Panc1 (cell line): Measurements from ENCODE around the gene PHKG1. TPM values are rescaled to one million over a fixed set of nuclear protein-coding genes. Genes with fewer than 3 reads are reported as not detected.

Experiments
- ATAC-seq: fragments of 200-7000 bp; cut with Tn5 transposase; 2 replicates; pipeline ENCODE4 v1.9.1; 2020; ENCODE audit warnings: mild to moderate bottlenecking, moderate library complexity
- BruUV-seq: library from RNA; stranded (reverse); fragments of 400-500 nt; replicated peaks from 2 replicates; lab custom pipeline; 2021; lab: Mats Ljungman, UMichigan
- CTCF ChIA-PET: fragments of 300-600 bp; sonication (Branson Sonifier 250); formaldehyde crosslinking; loops from one replicate; lab custom pipeline; 2022; ENCODE audit warnings: antibody characterized with exemption; lab: Charles Lee
- POLR2A ChIA-PET: fragments of 300-600 bp; sonication (Branson Sonifier 250); formaldehyde crosslinking; loops from one replicate; lab custom pipeline; 2022; ENCODE audit warnings: antibody characterized with exemption; lab: Charles Lee
- DNase-seq: peaks from one replicate; pipeline ENCODE4 v3.0.0-alpha.2; 2010; ENCODE audit warnings: low read depth, low spot score
- H3K27ac ChIP-seq: 2 replicates; pipeline ENCODE4 v1.5.1; 2011; ENCODE audit warnings: mild to moderate bottlenecking, low read length, inconsistent platforms
- H3K27me3 ChIP-seq: fragments of 200-500 bp; sonication (Bioruptor generic); 2 replicates; pipeline ENCODE4 v1.6.0; 2014; ENCODE audit warnings: low read length, inconsistent platforms; ENCODE audit not compliant: control insufficient read depth, insufficient read depth
- H3K36me3 ChIP-seq: fragments of 200-500 bp; sonication (Bioruptor generic); 2 replicates; pipeline ENCODE4 v1.5.1; 2014; ENCODE audit warnings: inconsistent platforms, mild to moderate bottlenecking, low read length, moderate library complexity; ENCODE audit not compliant: control insufficient read depth, insufficient read depth
- H3K4me1 ChIP-seq: 2 replicates; pipeline ENCODE4 v1.5.1; 2011; ENCODE audit warnings: inconsistent platforms, mild to moderate bottlenecking, low read length, moderate library complexity; ENCODE audit not compliant: control insufficient read depth, insufficient read depth
- H3K4me3 ChIP-seq, 2 experiments: 2 replicates each; pipeline ENCODE4 v1.5.1; 2011 to 2012; ENCODE audit warnings: low read depth in 2 of 2, low read length in 2 of 2, mild to moderate bottlenecking in 2 of 2, inconsistent platforms in 1 of 2, moderate library complexity in 1 of 2
- H3K9me3 ChIP-seq: fragments of 200-500 bp; sonication (Bioruptor generic); 2 replicates; pipeline ENCODE4 v1.5.1; 2014; ENCODE audit warnings: low read depth, mild to moderate bottlenecking, inconsistent platforms, low read length, moderate library complexity; ENCODE audit not compliant: control insufficient read depth, insufficient read depth
- POLR2AphosphoS5 ChIP-seq: IDR thresholded peaks from 2 replicates; pipeline ENCODE4 v1.6.1; 2012; ENCODE audit warnings: mild to moderate bottlenecking, low read depth, low read length, moderate library complexity
- SIN3A ChIP-seq: IDR thresholded peaks from 2 replicates; pipeline ENCODE4 v1.6.1; 2012; ENCODE audit warnings: low read depth, mild to moderate bottlenecking, low read length, moderate library complexity, borderline replicate concordance; ENCODE audit not compliant: insufficient read depth
- TCF7L2 ChIP-seq: IDR thresholded peaks from 2 replicates; pipeline ENCODE4 v1.6.1; 2011; ENCODE audit warnings: mild to moderate bottlenecking, low read depth, low read length, inconsistent platforms
- in situ Hi-C: cut with HindIII; loops from 2 replicates; pipeline ENCODE4 v1.10.0; 2016; ENCODE audit warnings: low sequenced_read_pairs, low pct_unique_long_range_greater_than_20kb
- intact Hi-C: fragments of 100-400 bp; cut with micrococcal nuclease; formaldehyde crosslinking; loops from one replicate; pipeline ENCODE4 v1.10.0; 2022; ENCODE audit not compliant: unreplicated experiment
- total RNA-seq: library from RNA; stranded (reverse); gene quantifications from one replicate; pipeline ENCODE4 v1.2.1, GENCODE V29; 2021; ENCODE audit not compliant: unreplicated experiment
- TF ChIP-seq, protein P1 (sequence below): fragments of 450-650 bp; IDR thresholded peaks from 2 replicates; pipeline ENCODE4 v1.5.1; 2017; ENCODE audit warnings: mild to moderate bottlenecking
- TF ChIP-seq, protein P2 (sequence below), 2 experiments: IDR thresholded peaks; 2 replicates each; pipeline ENCODE4 v1.6.1; 2011 to 2012; ENCODE audit warnings: low read depth in 2 of 2, control low read depth in 1 of 2, low read length in 1 of 2, mild to moderate bottlenecking in 1 of 2, moderate library complexity in 1 of 2; ENCODE audit not compliant: insufficient read depth in 1 of 2

Gene PHKG1
- total RNA-seq, 1 experiment from 2014 or later: 0.67 TPM

DNA sequence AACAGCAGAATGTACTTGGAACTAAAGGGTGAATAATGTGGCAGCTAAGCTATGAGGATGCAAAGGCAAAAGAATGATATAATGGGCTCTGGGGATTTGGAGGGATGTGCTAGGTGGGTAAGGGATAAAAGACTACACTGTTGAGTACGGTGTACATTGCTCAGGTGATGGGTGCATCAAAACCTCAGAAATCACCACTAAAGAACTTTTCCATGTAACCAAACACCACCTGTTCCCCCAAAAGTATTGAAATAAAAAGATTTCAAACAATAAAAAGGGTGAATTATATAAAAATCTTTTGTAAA, 15.2 kb upstream of the PHKG1 start:
- in situ Hi-C loops: no loop called here
- ChIA-PET POLR2A (no interaction called here), CTCF (no interaction called here)
- no peaks in the 10 kb centered on the region for H3K9me3 ChIP-seq
- BruUV-seq: no TSS peak
- no peaks in the 10 kb centered on the region for H3K27me3 ChIP-seq
- no peak for TF ChIP-seq SIN3A
- TF ChIP-seq TCF7L2: no peak
- no peak for TF ChIP-seq POLR2AphosphoS5
- TF ChIP-seq, protein P1, sequence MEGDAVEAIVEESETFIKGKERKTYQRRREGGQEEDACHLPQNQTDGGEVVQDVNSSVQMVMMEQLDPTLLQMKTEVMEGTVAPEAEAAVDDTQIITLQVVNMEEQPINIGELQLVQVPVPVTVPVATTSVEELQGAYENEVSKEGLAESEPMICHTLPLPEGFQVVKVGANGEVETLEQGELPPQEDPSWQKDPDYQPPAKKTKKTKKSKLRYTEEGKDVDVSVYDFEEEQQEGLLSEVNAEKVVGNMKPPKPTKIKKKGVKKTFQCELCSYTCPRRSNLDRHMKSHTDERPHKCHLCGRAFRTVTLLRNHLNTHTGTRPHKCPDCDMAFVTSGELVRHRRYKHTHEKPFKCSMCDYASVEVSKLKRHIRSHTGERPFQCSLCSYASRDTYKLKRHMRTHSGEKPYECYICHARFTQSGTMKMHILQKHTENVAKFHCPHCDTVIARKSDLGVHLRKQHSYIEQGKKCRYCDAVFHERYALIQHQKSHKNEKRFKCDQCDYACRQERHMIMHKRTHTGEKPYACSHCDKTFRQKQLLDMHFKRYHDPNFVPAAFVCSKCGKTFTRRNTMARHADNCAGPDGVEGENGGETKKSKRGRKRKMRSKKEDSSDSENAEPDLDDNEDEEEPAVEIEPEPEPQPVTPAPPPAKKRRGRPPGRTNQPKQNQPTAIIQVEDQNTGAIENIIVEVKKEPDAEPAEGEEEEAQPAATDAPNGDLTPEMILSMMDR: no peak
- TF ChIP-seq, protein P2, sequence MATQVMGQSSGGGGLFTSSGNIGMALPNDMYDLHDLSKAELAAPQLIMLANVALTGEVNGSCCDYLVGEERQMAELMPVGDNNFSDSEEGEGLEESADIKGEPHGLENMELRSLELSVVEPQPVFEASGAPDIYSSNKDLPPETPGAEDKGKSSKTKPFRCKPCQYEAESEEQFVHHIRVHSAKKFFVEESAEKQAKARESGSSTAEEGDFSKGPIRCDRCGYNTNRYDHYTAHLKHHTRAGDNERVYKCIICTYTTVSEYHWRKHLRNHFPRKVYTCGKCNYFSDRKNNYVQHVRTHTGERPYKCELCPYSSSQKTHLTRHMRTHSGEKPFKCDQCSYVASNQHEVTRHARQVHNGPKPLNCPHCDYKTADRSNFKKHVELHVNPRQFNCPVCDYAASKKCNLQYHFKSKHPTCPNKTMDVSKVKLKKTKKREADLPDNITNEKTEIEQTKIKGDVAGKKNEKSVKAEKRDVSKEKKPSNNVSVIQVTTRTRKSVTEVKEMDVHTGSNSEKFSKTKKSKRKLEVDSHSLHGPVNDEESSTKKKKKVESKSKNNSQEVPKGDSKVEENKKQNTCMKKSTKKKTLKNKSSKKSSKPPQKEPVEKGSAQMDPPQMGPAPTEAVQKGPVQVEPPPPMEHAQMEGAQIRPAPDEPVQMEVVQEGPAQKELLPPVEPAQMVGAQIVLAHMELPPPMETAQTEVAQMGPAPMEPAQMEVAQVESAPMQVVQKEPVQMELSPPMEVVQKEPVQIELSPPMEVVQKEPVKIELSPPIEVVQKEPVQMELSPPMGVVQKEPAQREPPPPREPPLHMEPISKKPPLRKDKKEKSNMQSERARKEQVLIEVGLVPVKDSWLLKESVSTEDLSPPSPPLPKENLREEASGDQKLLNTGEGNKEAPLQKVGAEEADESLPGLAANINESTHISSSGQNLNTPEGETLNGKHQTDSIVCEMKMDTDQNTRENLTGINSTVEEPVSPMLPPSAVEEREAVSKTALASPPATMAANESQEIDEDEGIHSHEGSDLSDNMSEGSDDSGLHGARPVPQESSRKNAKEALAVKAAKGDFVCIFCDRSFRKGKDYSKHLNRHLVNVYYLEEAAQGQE (IDR thresholded peaks at IDR 0.05; ENCODE audit: insufficient read depth in 1 of 2, low read depth in 2 of 2, low read length in 1 of 2): no peak
- H3K4me3 ChIP-seq: no peak overlapping the region
- intact Hi-C loops: no loop called here
- H3K27ac ChIP-seq: no peak overlapping the region
- DNase-seq: no peak
- ATAC-seq: no peak
- peaks cover 9% of the 10 kb centered on the region for H3K36me3 ChIP-seq
- peaks cover 6% of the 10 kb centered on the region; the same call in 1 of the 2 replicates for H3K4me1 ChIP-seq

DNA sequence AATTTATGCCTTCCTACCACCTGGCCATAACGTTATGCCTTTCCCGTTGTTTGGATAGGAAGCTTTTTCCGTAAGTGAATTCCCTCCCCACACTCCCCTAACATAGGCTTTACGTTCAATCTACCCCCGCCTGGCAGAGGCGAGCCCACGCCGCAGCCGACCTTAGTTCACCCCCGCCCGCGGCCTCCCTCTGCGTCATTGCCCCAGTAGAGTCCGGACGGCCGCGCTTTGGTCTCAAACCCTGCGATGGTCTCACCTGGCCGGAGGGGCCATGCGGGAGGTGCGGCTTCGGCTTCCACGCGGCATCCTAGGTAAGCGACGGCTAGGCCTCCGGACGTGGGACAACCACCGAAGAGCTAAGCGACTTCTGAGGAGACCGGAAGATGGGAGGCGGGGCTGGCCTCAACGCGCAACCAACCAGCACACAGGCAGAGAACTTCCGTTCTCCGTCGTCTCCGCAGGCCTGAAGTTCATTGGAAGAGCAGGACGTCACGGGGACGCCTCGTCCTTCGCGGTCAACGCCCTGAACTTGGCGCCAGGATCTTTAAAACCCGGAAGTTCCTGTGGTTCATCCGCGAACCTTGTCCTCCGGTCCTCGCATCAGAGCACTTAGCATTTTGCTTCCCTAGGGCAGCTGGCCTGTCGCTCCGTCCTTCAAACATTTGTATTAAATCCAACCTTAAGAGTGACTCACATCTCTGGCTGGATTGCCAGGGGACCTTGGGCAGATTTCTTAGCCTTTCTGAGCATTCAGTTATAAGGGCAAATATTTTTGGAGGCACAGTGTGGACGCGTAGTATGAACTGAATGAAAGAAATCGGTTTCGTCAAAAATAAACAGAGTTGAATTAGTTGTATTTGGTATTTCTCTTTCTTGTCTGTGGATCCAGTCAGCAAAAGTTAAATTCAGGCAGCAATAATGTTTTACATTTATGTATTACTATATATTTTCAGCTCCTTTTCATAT, 13.6 kb upstream of the PHKG1 start, which contains the start of gene CHCHD2:
TSS of gene CHCHD2 (minus strand) at position 369 of the 966 bp plus-strand sequence. CDS start at position 306, 63 bp downstream.
- DNase-seq (peak; percentile 99), ATAC-seq (peak; percentile 100)
- intact Hi-C loops (no loop called here), in situ Hi-C loops (no loop called here)
- BruUV-seq: TSS peak; percentile 99
- H3K4me3 ChIP-seq: peak within 1 kb of the TSS; percentile 55 to 98
- CTCF ChIA-PET: interaction anchor here (0.7 to 1.5 kb wide), 3 partner anchors 13 to 27 kb away, joined by 3 to 4 read pairs (median 4); no protein-coding TSS in a partner anchor
- TF ChIP-seq TCF7L2 (0 out of 2 replicates have a peak, but pooled peaks have one; percentile 23), SIN3A (peak; percentile 87; the same call in 1 of the 2 replicates), POLR2AphosphoS5 (peak; percentile 76)
- TF ChIP-seq, protein P2 (IDR thresholded peaks at IDR 0.05; ENCODE audit: insufficient read depth in 1 of 2, low read depth in 2 of 2, low read length in 1 of 2): peak in 1 of 2 experiments; percentile 62; a peak in 1 of 4 replicates
- TF ChIP-seq, protein P1: no peak
- H3K9me3 ChIP-seq: no peaks in the 10 kb centered on the region
- peaks cover 6% of the 10 kb centered on the region; the same call in 1 of the 2 replicates for H3K4me1 ChIP-seq
- peak within 1 kb of the TSS; percentile 98 for H3K27ac ChIP-seq
- peaks cover 18% of the 10 kb centered on the region for H3K36me3 ChIP-seq
- no peaks in the 10 kb centered on the region for H3K27me3 ChIP-seq
- POLR2A ChIA-PET: interaction anchor here (1.1 to 1.5 kb wide), 2 partner anchors 11 to 55 kb away, joined by 3 to 4 read pairs; partner anchors contain the start of genes CCT6A and PSPH
